Fibroblast of lung (primary cell): ENCODE results near the gene TMC1.

ENCODE experiments used
- CTCF ChIP-seq, 2 donors: IDR thresholded peaks in 1 of 2; conservative IDR thresholded peaks in 1 of 2; 1 replicate in 1 of 2; 2 replicates in 1 of 2; pipeline ENCODE4 v1.5.1; 2011 to 2012; ENCODE audit warnings: low read length in 2 of 2, control low read depth in 1 of 2, inconsistent platforms in 1 of 2, low read depth in 1 of 2, mild to moderate bottlenecking in 1 of 2
- EZH2 ChIP-seq: IDR thresholded peaks from 2 replicates; pipeline ENCODE4 v1.5.1; 2012; ENCODE audit warnings: low read length, control low read depth, mild to moderate bottlenecking; ENCODE audit errors: missing control alignments

GRCh38 chr9:72786948-72787347 lies 265.5 kb downstream of the TMC1 start:
- TF ChIP-seq CTCF (conservative IDR thresholded peaks at IDR 0.05 in 1 of 2, IDR thresholded peaks at IDR 0.05 in 1 of 2; ENCODE audit: low read depth in 1 of 2, low read length in 2 of 2) (no peak), EZH2 (no peak)
